Mucosa of rectum (tissue), 2 donors: ENCODE data around the gene DENND1A.
"Not testable (repeated sequence)": the region's sequence is repeated elsewhere in the genome, so short reads cannot be mapped to it uniquely, and the experiment has no call there.

ENCODE experiments used
- H3K27ac ChIP-seq, 2 donors: one replicate each; pipeline ENCODE4 v1.7.0; 2013; ENCODE audit warnings: inconsistent platforms in 2 of 2, low read depth in 2 of 2, low read length in 2 of 2
- H3K27me3 ChIP-seq, 2 donors: one replicate each; pipeline ENCODE4 v1.7.0; 2013; ENCODE audit warnings: low read length in 2 of 2; ENCODE audit not compliant: control insufficient read depth in 2 of 2, insufficient read depth in 2 of 2
- H3K36me3 ChIP-seq, 2 donors: one replicate each; pipeline ENCODE4 v1.7.0; 2013; ENCODE audit warnings: low read length in 2 of 2; ENCODE audit not compliant: control insufficient read depth in 2 of 2, insufficient read depth in 2 of 2
- H3K4me1 ChIP-seq, 2 donors: one replicate each; pipeline ENCODE4 v1.7.0; 2013; ENCODE audit warnings: low read length in 2 of 2, mild to moderate bottlenecking in 1 of 2; ENCODE audit not compliant: control insufficient read depth in 2 of 2, insufficient read depth in 2 of 2
- H3K4me3 ChIP-seq, 2 donors: one replicate each; pipeline ENCODE4 v1.7.0; 2013; ENCODE audit warnings: low read length in 2 of 2
- H3K9ac ChIP-seq, 2 donors: one replicate each; pipeline ENCODE4 v1.7.0; 2013; ENCODE audit warnings: low read length in 2 of 2, low read depth in 1 of 2, mild to moderate bottlenecking in 1 of 2
- H3K9me3 ChIP-seq, 2 donors: one replicate each; pipeline ENCODE4 v1.7.0; 2013; ENCODE audit warnings: low read length in 2 of 2; ENCODE audit not compliant: control insufficient read depth in 2 of 2
- donor health status: healthy.
- donor health status: Normal muscosa, but diverticular disease.

DENND1A gene

GRCh38 chr9:123828449-123828848, 101.5 kb downstream of the DENND1A start:
- H3K9ac ChIP-seq: no peak overlapping the region
- H3K9me3 ChIP-seq: peaks cover 0 to 5% of the 10 kb centered on the region in 2 donors
- no peaks in the 10 kb centered on the region for H3K27me3 ChIP-seq
- H3K4me1 ChIP-seq: no peaks in the 10 kb centered on the region
- no peak overlapping the region for H3K27ac ChIP-seq
- no peaks in the 10 kb centered on the region for H3K36me3 ChIP-seq
- H3K4me3 ChIP-seq: no peak overlapping the region

- H3K27me3 ChIP-seq: no peaks in the 10 kb centered on the region
- H3K27ac ChIP-seq: no peak overlapping the region
- peaks cover 0 to 5% of the 10 kb centered on the region in 2 donors for H3K9me3 ChIP-seq
Measured at GRCh38 chr9:123825342-123826060, 104.4 kb downstream of the DENND1A start.

DNA sequence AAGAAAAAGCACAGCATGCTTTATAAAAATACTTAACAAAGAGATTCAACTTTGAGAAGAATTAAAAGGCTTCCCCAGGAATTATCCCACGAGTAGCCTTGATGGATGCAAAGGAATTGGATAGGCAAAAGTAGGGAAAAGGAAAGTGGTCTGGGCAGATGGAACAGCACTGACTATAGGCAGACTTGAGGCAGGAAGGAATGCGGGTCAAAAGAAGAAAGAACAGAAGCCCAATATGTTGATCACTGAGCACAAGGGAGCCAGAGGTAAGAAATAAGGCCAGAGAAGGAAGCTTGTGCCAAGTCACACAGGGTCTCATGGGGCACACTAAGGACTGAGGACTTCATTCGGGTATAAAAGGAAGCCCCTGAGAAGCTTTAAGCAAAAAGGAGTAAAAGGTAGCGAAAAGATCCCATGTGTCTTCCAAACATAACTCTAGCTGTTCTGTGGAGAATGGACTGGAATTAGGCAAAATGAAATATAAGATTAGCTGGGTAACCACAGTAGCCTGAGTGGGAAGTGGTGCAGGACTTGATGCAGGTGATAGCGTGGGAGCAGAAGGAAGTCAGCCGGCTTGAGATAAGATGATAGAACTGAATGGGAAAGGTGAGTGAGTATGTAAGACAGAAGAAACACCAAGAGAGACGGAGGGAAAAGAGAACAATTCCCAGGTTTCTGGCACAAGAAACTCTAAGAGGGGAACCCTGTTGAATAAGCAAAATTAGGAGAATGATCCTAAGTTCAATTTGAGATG, 106.6 kb downstream of the DENND1A start:
- H3K9me3 ChIP-seq: peaks cover 0 to under 1% of the 10 kb centered on the region in 2 donors
- no peak overlapping the region for H3K27ac ChIP-seq
- no peak overlapping the region for H3K9ac ChIP-seq
- H3K36me3 ChIP-seq: no peaks in the 10 kb centered on the region
- H3K4me1 ChIP-seq: peaks cover 0 to 3% of the 10 kb centered on the region in 2 donors
- H3K27me3 ChIP-seq: no peaks in the 10 kb centered on the region
- no peak overlapping the region for H3K4me3 ChIP-seq

More at GRCh38 chr9:123825342-123826060, 104.4 kb downstream of the DENND1A start:
- Histone ChIP-seq H3K9ac (no peak overlapping the region), H3K4me1 (peaks cover 0 to 3% of the 10 kb centered on the region in 2 donors), H3K36me3 (no peaks in the 10 kb centered on the region), H3K4me3 (no peak overlapping the region)

- Histone ChIP-seq H3K9ac (no peak overlapping the region), H3K4me3 (no peak overlapping the region), H3K27ac (no peak overlapping the region), H3K4me1 (peaks cover 0 to 3% of the 10 kb centered on the region in 2 donors), H3K27me3 (no peaks in the 10 kb centered on the region), H3K9me3 (no peaks in the 10 kb centered on the region), H3K36me3 (no peaks in the 10 kb centered on the region)
Measured at GRCh38 chr9:123821619-123822018, 108.3 kb downstream of the DENND1A start.

GRCh38 chr9:123820139-123820538, 109.8 kb downstream of the DENND1A start:
- peaks cover 0 to 3% of the 10 kb centered on the region in 2 donors for H3K4me1 ChIP-seq
- H3K9me3 ChIP-seq: no peaks in the 10 kb centered on the region
- H3K27ac ChIP-seq: no peak overlapping the region
- H3K36me3 ChIP-seq: no peaks in the 10 kb centered on the region
- no peaks in the 10 kb centered on the region for H3K27me3 ChIP-seq
- H3K4me3 ChIP-seq: no peak overlapping the region
- no peak overlapping the region for H3K9ac ChIP-seq

DNA sequence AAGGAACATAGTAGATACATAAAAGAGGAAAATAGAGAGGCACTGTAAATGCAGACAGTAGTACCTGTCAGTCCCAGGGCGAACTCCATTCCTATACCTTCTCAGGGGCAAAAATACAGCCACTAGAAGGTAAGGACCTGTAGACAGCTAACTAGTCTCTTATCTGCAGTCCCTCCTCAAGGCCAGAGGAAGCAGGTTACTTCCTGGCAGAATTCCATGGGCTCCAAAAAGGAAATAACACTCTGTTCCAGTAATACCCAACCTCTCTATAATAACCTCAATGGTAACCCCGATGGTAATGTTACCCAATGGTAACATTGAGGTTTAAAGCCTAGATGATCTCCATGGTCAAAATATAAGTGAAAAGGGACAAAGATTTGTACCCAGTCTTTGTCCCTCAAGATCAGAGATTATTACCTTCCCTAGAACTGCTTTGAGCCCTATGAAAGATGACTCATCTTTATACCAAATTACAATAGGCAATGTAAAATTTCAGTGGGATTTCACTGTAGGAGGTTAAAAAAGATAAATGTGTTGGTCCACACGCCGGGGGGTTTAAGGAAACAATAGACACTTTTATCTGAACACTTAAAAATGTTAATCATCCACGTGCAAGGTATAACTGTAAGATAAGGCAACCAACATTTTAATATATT, 113.0 kb downstream of the DENND1A start:
- Histone ChIP-seq H3K36me3 (no peaks in the 10 kb centered on the region), H3K27ac (no peak overlapping the region), H3K9me3 (no peaks in the 10 kb centered on the region), H3K27me3 (no peaks in the 10 kb centered on the region), H3K4me3 (no peak overlapping the region), H3K4me1 (peaks cover 0 to under 1% of the 10 kb centered on the region in 2 donors), H3K9ac (no peak overlapping the region)

DNA sequence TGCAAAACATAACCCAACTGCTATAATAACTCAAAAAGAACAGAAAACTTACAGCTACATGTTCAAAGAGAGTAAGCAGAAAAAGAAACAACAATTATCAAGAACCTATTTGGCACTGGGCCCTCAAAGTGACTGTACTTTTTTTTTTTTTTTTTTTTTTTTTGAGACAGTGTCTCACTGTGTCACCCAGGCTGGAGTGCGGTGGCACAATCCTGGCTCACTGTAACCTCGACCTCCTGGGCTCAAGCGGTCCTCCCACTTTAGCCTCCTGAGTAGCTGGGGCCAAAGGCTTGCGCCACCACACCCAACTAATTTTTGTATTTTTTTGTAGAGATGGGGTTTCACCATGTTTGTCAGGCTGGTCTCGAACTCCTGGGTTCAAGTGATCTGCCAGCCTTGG, 114.1 kb downstream of the DENND1A start:
- H3K36me3 ChIP-seq, H3K4me3 ChIP-seq, H3K27me3 ChIP-seq, H3K9ac ChIP-seq, H3K4me1 ChIP-seq, H3K9me3 ChIP-seq, H3K27ac ChIP-seq: not testable (repeated sequence)

DNA sequence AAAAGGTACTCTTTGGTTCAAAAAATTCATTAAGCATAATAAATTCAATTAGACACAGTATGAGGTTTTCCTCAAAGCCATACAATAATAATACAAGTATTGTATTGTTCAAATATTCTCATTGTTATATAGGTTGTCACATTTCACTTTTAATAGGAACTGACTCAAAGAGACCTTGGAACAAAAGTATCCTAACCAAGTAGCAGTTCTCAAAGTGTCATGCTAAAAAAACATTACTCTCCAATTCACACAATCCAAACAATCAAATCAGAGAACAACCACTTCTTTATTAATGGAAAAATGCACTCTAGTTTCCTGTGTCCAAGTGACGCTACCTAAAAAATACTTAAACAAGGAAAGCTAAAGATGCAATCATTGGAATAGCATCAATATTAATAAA, 115.4 kb downstream of the DENND1A start:
- Histone ChIP-seq H3K9me3 (no peaks in the 10 kb centered on the region), H3K36me3 (no peaks in the 10 kb centered on the region), H3K4me1 (no peaks in the 10 kb centered on the region), H3K9ac (no peak overlapping the region), H3K27me3 (no peaks in the 10 kb centered on the region), H3K27ac (no peak overlapping the region), H3K4me3 (no peak overlapping the region)

- no peaks in the 10 kb centered on the region for H3K36me3 ChIP-seq
Measured at GRCh38 chr9:123812984-123813383, 116.9 kb downstream of the DENND1A start.

DNA sequence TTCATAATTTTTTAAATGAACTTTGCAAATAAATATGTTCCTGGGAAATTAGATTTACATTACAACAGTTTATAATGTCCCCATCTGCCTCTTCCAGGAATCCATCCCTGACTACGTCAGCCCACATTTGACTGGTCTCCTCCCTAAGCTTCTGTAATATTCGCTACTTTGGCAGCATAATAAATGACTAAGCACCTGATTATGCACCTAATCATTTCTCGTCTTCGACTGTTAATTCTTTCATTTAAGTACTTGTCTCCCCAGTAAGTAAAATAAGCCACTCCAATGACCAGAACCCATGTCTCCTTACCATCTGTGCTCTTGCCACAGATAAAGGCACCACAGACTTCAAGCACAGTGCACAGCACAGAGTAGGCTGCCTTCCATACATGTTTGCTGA, 122.7 kb downstream of the DENND1A start:
- Histone ChIP-seq H3K36me3 (no peaks in the 10 kb centered on the region), H3K9ac (no peak overlapping the region), H3K4me3 (no peak overlapping the region), H3K4me1 (no peaks in the 10 kb centered on the region), H3K9me3 (no peaks in the 10 kb centered on the region), H3K27me3 (no peaks in the 10 kb centered on the region), H3K27ac (no peak overlapping the region)

More at GRCh38 chr9:123812984-123813383, 116.9 kb downstream of the DENND1A start:
- no peaks in the 10 kb centered on the region for H3K4me1 ChIP-seq
- H3K27ac ChIP-seq: no peak overlapping the region
- no peaks in the 10 kb centered on the region for H3K27me3 ChIP-seq
- H3K9me3 ChIP-seq: no peaks in the 10 kb centered on the region
- no peak overlapping the region for H3K9ac ChIP-seq
- H3K4me3 ChIP-seq: no peak overlapping the region
